AG04450 (cell line): Measurements from ENCODE around the gene SLC51A. TPM values are rescaled to one million over a fixed set of nuclear protein-coding genes. Genes with fewer than 3 reads are reported as not detected.

Source experiments
- CTCF ChIA-PET: fragments of 300-600, 350-600 bp; formaldehyde crosslinking; extraction: SDS; loops from one replicate; lab custom pipeline; 2022; ENCODE audit warnings: antibody characterized with exemption, inconsistent platforms; lab: Charles Lee
- POLR2A ChIA-PET: fragments of 350-600 bp; formaldehyde crosslinking; extraction: SDS; loops from one replicate; lab custom pipeline; 2021; ENCODE audit warnings: antibody characterized with exemption, inconsistent platforms; lab: Yijun Ruan, JAX
- DNase-seq: peaks from one replicate; pipeline ENCODE4 v3.0.0-alpha.2; 2011; ENCODE audit warnings: low read depth, low spot score
- H3K27ac ChIP-seq: one replicate; pipeline ENCODE4 v1.5.1; 2012; ENCODE audit warnings: low read depth, low read length, control low read depth
- H3K27me3 ChIP-seq: one replicate; pipeline ENCODE4 v1.6.0; 2012; ENCODE audit warnings: low read length; ENCODE audit not compliant: control insufficient read depth, insufficient read depth
- H3K4me3 ChIP-seq: 2 replicates; pipeline ENCODE4 v1.5.1; 2011; ENCODE audit warnings: mild to moderate bottlenecking, low read depth, low read length, control low read depth
- H3K9me3 ChIP-seq: 2 replicates; pipeline ENCODE4 v1.5.1; 2012; ENCODE audit warnings: low read length; ENCODE audit not compliant: control insufficient read depth, insufficient read depth
- CTCF ChIP-seq: IDR thresholded peaks from 2 replicates; pipeline ENCODE4 v1.5.1; 2011; ENCODE audit warnings: low read depth, low read length, control low read depth, inconsistent platforms
- polyA plus RNA-seq: library from polyadenylated mRNA; depleted of rRNA; stranded (reverse); fragments of >200 nt; gene quantifications from 2 replicates; pipeline ENCODE4 v1.2.3, GENCODE V29; 2011

SLC51A gene
- polyA plus RNA-seq, 1 experiment, result not detected

DNA sequence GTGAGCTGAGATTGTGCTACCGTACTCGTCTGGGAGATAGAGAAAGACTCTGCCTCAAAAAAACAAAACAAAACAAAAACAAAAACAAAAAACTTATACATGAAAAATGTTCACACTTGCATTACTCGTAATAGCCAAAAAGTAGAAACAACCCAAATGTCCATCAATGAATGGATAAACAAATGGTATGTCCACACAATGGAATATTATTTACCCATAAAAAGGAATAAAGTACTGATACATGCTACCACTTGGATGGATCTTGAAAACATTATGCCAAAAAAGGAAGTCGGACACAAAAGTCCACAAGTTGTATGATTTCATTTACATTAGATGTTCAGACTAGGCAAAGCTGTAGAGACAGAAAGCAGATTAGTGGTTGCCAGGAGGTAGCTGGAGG, 44.5 kb downstream of the SLC51A start:
- no peak for DNase-seq
- H3K9me3 ChIP-seq, result no peaks in the 10 kb centered on the region
- no peaks in the 10 kb centered on the region for H3K27me3 ChIP-seq
- no peak overlapping the region for H3K4me3 ChIP-seq
- ChIA-PET POLR2A (no interaction called here), CTCF (no interaction called here)
- TF ChIP-seq CTCF, result no peak
- no peak overlapping the region for H3K27ac ChIP-seq

- no peak overlapping the region for H3K4me3 ChIP-seq
- TF ChIP-seq CTCF, result no peak
- no peak for DNase-seq
- no peak overlapping the region for H3K27ac ChIP-seq
- no peaks in the 10 kb centered on the region for H3K9me3 ChIP-seq
- no peaks in the 10 kb centered on the region for H3K27me3 ChIP-seq
- ChIA-PET CTCF (interaction anchor here (3.1 kb wide), 1 partner anchor 10 kb away, joined by 20 read pairs; no protein-coding TSS in a partner anchor), POLR2A (interaction anchor here (0.6 kb wide), 1 partner anchor 46 kb away, joined by 4 read pairs; no protein-coding TSS in a partner anchor)
Observed at GRCh38 chr3:196263819-196264218, 47.5 kb downstream of the SLC51A start.

DNA sequence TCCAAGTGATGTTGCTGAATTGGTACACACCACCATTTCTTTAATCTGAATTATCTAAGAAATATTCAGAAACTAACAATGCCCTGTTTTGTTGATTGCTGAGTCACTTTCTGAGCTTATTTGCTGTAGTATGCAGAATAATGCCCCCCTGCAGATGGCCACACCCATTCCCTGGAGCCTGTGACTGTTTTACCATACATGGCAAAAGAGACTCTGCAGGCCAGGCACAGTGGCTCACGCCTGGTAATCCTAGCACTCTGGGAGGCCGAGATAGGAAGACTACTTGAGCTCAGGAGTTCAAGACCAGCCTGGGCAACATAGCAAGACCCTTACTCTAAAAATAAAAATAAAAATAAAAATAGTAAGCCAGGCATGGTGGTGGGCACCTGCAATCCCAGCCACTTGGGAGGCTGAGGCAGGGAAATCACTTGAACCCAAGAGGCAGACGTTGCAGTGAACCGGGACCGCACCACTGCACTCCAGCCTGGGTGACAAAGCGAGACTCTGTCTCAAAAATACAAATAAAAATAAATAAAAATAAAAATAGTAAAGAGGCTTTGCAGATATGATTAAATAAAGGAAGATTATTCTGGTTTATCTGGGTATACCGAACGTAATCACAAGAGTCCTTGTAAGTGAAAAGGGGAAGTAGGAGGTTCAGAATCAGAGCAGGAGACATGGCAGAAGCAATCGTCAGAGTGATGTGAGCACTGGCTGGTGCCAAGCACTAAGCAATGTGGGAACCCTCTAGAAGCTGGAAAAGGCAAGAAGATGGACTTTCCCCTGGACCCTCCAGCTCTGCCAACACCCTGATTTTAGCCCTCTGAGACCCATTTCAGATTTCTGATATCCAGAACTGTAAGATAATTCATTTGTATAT, 52.2 kb downstream of the SLC51A start:
- Histone ChIP-seq H3K27ac (peak overlapping the region; percentile 47), H3K4me3 (no peak overlapping the region), H3K27me3 (no peaks in the 10 kb centered on the region), H3K9me3 (peaks cover 7% of the 10 kb centered on the region; the same call in 1 of the 2 replicates)
- TF ChIP-seq CTCF, result no peak
- CTCF ChIA-PET, result interaction anchor here (0.6 to 2.8 kb wide), 3 partner anchors 14 to 339 kb away, joined by 3 to 13 read pairs (median 3); no protein-coding TSS in a partner anchor
- POLR2A ChIA-PET, result interaction anchor here (0.7 to 2.7 kb wide), 3 partner anchors 8 to 194 kb away, joined by 4 to 7 read pairs (median 4); partner anchors contain the start of gene PCYT1A
- no peak for DNase-seq

GRCh38 chr3:196270499-196270898, 54.2 kb downstream of the SLC51A start:
- no peak for DNase-seq
- Histone ChIP-seq H3K27me3 (no peaks in the 10 kb centered on the region), H3K4me3 (no peak overlapping the region), H3K27ac (no peak overlapping the region), H3K9me3 (peaks cover 14% of the 10 kb centered on the region; the same call in 1 of the 2 replicates)
- no peak for TF ChIP-seq CTCF
- POLR2A ChIA-PET, result no interaction called here
- CTCF ChIA-PET, result no interaction called here

GRCh38 chr3:196272826-196273225, 56.5 kb downstream of the SLC51A start:
- H3K27ac ChIP-seq, result no peak overlapping the region
- no peak for TF ChIP-seq CTCF
- CTCF ChIA-PET, result interaction anchor here (1.4 kb wide), 1 partner anchor 20 kb away, joined by 6 read pairs; no protein-coding TSS in a partner anchor
- H3K27me3 ChIP-seq, result no peaks in the 10 kb centered on the region
- DNase-seq, result no peak
- POLR2A ChIA-PET, result interaction anchor here (0.6 kb wide), 1 partner anchor 37 kb away, joined by 3 read pairs; no protein-coding TSS in a partner anchor
- H3K9me3 ChIP-seq, result peaks cover 14% of the 10 kb centered on the region; the same call in 1 of the 2 replicates
- no peak overlapping the region for H3K4me3 ChIP-seq
